ES-I3 (cell line): ENCODE data around the gene ATP6V1C2.
"Not testable (repeated sequence)": the region's sequence is repeated elsewhere in the genome, so short reads cannot be mapped to it uniquely, and the experiment has no call there.

ENCODE experiments used
- H3K36me3 ChIP-seq: 2 replicates; pipeline ENCODE4 v1.6.1; 2013; ENCODE audit warnings: mild to moderate bottlenecking, low read length, control low read depth, moderate library complexity; ENCODE audit not compliant: insufficient read depth
- H3K4me1 ChIP-seq: 2 replicates; pipeline ENCODE4 v1.6.1; 2013; ENCODE audit warnings: mild to moderate bottlenecking, control low read depth, low read length; ENCODE audit not compliant: insufficient read depth
- H3K9ac ChIP-seq: 2 replicates; pipeline ENCODE4 v1.6.1; 2013; ENCODE audit warnings: low read depth, mild to moderate bottlenecking, low read length, moderate library complexity
- H3K9me3 ChIP-seq: 2 replicates; pipeline ENCODE4 v1.6.1; 2013; ENCODE audit warnings: mild to moderate bottlenecking, low read length, moderate library complexity; ENCODE audit not compliant: control insufficient read depth, insufficient read depth

Gene ATP6V1C2

GRCh38 chr2:10777842-10778723 lies 56.7 kb downstream of the ATP6V1C2 start:
- Histone ChIP-seq H3K9me3 (no peaks in the 10 kb centered on the region), H3K36me3 (peaks cover 18% of the 10 kb centered on the region), H3K4me1 (no peaks in the 10 kb centered on the region; the same call in 1 of the 2 replicates), H3K9ac (no peak overlapping the region)

- Histone ChIP-seq H3K4me1 (no peaks in the 10 kb centered on the region; the same call in 1 of the 2 replicates), H3K9ac (no peak overlapping the region), H3K36me3 (peaks cover 23% of the 10 kb centered on the region), H3K9me3 (no peaks in the 10 kb centered on the region)
These were observed 57.3 kb downstream of the ATP6V1C2 start for GRCh38 chr2:10778724-10779115.

GRCh38 chr2:10779776-10780490 lies 58.5 kb downstream of the ATP6V1C2 start:
- Histone ChIP-seq H3K4me1 (no peaks in the 10 kb centered on the region; the same call in 1 of the 2 replicates), H3K9ac (no peak overlapping the region), H3K9me3 (no peaks in the 10 kb centered on the region), H3K36me3 (peaks cover 34% of the 10 kb centered on the region)

- Histone ChIP-seq H3K4me1 (no peaks in the 10 kb centered on the region), H3K9me3 (no peaks in the 10 kb centered on the region), H3K9ac (no peak overlapping the region), H3K36me3 (peaks cover 39% of the 10 kb centered on the region)
These were observed 59.0 kb downstream of the ATP6V1C2 start for GRCh38 chr2:10780491-10780820.

GRCh38 chr2:10780821-10781220 lies 59.4 kb downstream of the ATP6V1C2 start:
- H3K4me1 ChIP-seq, H3K9ac ChIP-seq, H3K9me3 ChIP-seq: not testable (repeated sequence)
- peaks cover 39% of the 10 kb centered on the region for H3K36me3 ChIP-seq

GRCh38 chr2:10781746-10782145 lies 60.3 kb downstream of the ATP6V1C2 start:
- no peaks in the 10 kb centered on the region for H3K9me3 ChIP-seq
- H3K36me3 ChIP-seq: peaks cover 43% of the 10 kb centered on the region
- H3K9ac ChIP-seq: no peak overlapping the region
- no peaks in the 10 kb centered on the region for H3K4me1 ChIP-seq

GRCh38 chr2:10783421-10783820 lies 62.0 kb downstream of the ATP6V1C2 start:
- H3K4me1 ChIP-seq: no peaks in the 10 kb centered on the region
- no peaks in the 10 kb centered on the region for H3K9me3 ChIP-seq
- no peak overlapping the region for H3K9ac ChIP-seq
- peaks cover 51% of the 10 kb centered on the region for H3K36me3 ChIP-seq

- no peaks in the 10 kb centered on the region for H3K4me1 ChIP-seq
- peaks cover 56% of the 10 kb centered on the region for H3K36me3 ChIP-seq
- H3K9me3 ChIP-seq: no peaks in the 10 kb centered on the region
- no peak overlapping the region for H3K9ac ChIP-seq
These were observed 63.3 kb downstream of the ATP6V1C2 start for GRCh38 chr2:10784719-10785118.

GRCh38 chr2:10785260-10785659 lies 63.8 kb downstream of the ATP6V1C2 start:
- Histone ChIP-seq H3K4me1 (no peaks in the 10 kb centered on the region), H3K36me3 (peaks cover 59% of the 10 kb centered on the region), H3K9ac (no peak overlapping the region), H3K9me3 (no peaks in the 10 kb centered on the region)

GRCh38 chr2:10786240-10786982 lies 65.0 kb downstream of the ATP6V1C2 start:
- H3K4me1 ChIP-seq: no peaks in the 10 kb centered on the region
- no peaks in the 10 kb centered on the region for H3K9me3 ChIP-seq
- H3K36me3 ChIP-seq: peaks cover 68% of the 10 kb centered on the region
- H3K9ac ChIP-seq: no peak overlapping the region

- Histone ChIP-seq H3K9me3 (no peaks in the 10 kb centered on the region), H3K9ac (no peak overlapping the region), H3K36me3 (peaks cover 64% of the 10 kb centered on the region), H3K4me1 (no peaks in the 10 kb centered on the region)
These were observed 65.9 kb downstream of the ATP6V1C2 start for GRCh38 chr2:10787176-10787968.

GRCh38 chr2:10788855-10789254 lies 67.4 kb downstream of the ATP6V1C2 start:
- Histone ChIP-seq H3K4me1 (no peaks in the 10 kb centered on the region), H3K9ac (no peak overlapping the region), H3K9me3 (no peaks in the 10 kb centered on the region), H3K36me3 (peaks cover 56% of the 10 kb centered on the region)

- Histone ChIP-seq H3K4me1 (no peaks in the 10 kb centered on the region), H3K36me3 (peaks cover 47% of the 10 kb centered on the region), H3K9me3 (no peaks in the 10 kb centered on the region), H3K9ac (no peak overlapping the region)
These were observed 69.0 kb downstream of the ATP6V1C2 start for GRCh38 chr2:10790228-10790973.
